Middle frontal gyrus (tissue), 1 donor: ENCODE data around the gene ZNF750.

Experiments used
- DNase-seq: peaks from one replicate; pipeline ENCODE4 v3.0.0-alpha.2; 2015; ENCODE audit warnings: low spot score; ENCODE audit errors: extremely low spot score

Gene ZNF750

GRCh38 chr17:82872591-82873520, 33.0 kb upstream of the ZNF750 start:
- no peak for DNase-seq

GRCh38 chr17:82871776-82872561, 32.1 kb upstream of the ZNF750 start:
- no peak for DNase-seq

- no peak for DNase-seq
Observed at GRCh38 chr17:82871056-82871775, 31.4 kb upstream of the ZNF750 start.

- no peak for DNase-seq
Observed at GRCh38 chr17:82870541-82870940, 30.7 kb upstream of the ZNF750 start.

GRCh38 chr17:82870091-82870491, 30.3 kb upstream of the ZNF750 start:
- DNase-seq, result no peak

- no peak for DNase-seq
Observed at GRCh38 chr17:82869536-82869935, 29.7 kb upstream of the ZNF750 start.

- DNase-seq, result no peak
Observed at GRCh38 chr17:82868715-82869131, 28.9 kb upstream of the ZNF750 start.

- DNase-seq, result no peak
Observed at GRCh38 chr17:82867763-82868325, 28.0 kb upstream of the ZNF750 start.

GRCh38 chr17:82866590-82867191, 26.9 kb upstream of the ZNF750 start:
- no peak for DNase-seq

- no peak for DNase-seq
Observed at GRCh38 chr17:82865774-82866395, 26.1 kb upstream of the ZNF750 start.

GRCh38 chr17:82865274-82865673, 25.5 kb upstream of the ZNF750 start:
- no peak for DNase-seq

GRCh38 chr17:82864713-82865248, 25.0 kb upstream of the ZNF750 start:
- DNase-seq, result no peak

GRCh38 chr17:82863941-82864712, 24.3 kb upstream of the ZNF750 start:
- peak; percentile 16 for DNase-seq

GRCh38 chr17:82863383-82863940, 23.6 kb upstream of the ZNF750 start:
- no peak for DNase-seq

GRCh38 chr17:82862737-82863382, 23.0 kb upstream of the ZNF750 start:
- no peak for DNase-seq

GRCh38 chr17:82862191-82862590, 22.4 kb upstream of the ZNF750 start:
- no peak for DNase-seq

- DNase-seq, result no peak
Observed at GRCh38 chr17:82861393-82861775, 21.6 kb upstream of the ZNF750 start.

- DNase-seq, result no peak
Observed at GRCh38 chr17:82860606-82861392, 21.0 kb upstream of the ZNF750 start.
